HepG2 (cell line): Measurements from ENCODE around the gene KRTAP5-11. TPM values are rescaled to one million over a fixed set of nuclear protein-coding genes. Genes with fewer than 3 reads are reported as not detected.

Experiments
- ATAC-seq: fragments of 200-7000 bp; cut with Tn5 transposase; 3 replicates; pipeline ENCODE4 v1.9.1; 2020; ENCODE audit warnings: mild to moderate bottlenecking, moderate library complexity
- BruUV-seq: library from RNA; stranded (reverse); fragments of 400-500 nt; replicated peaks from 2 replicates; lab custom pipeline; 2021; lab: Mats Ljungman, UMichigan
- CTCF ChIA-PET: fragments of 300-600 bp; formaldehyde crosslinking; extraction: SDS; loops from one replicate; lab custom pipeline; 2021; ENCODE audit warnings: low total read pairs, inconsistent platforms, low intra/inter-chr PET ratio; lab: Yijun Ruan, JAX
- POLR2A ChIA-PET: fragments of 350-600 bp; sonication (Branson Sonifier 250); formaldehyde crosslinking; loops from one replicate; lab custom pipeline; 2020; ENCODE audit warnings: antibody characterized with exemption, inconsistent platforms; lab: Yijun Ruan, JAX
- DNase-seq: peaks from one replicate; pipeline ENCODE4 v3.0.0-alpha.2; 2015; ENCODE audit warnings: low spot score
- FAIRE-seq: peaks from 3 replicates; lab custom pipeline; 2011; peaks lifted over from hg19 to GRCh38; lab: Jason Lieb, UNC
- H2AFZ ChIP-seq: one replicate; pipeline ENCODE4 v1.6.1; 2011; ENCODE audit warnings: low read length, inconsistent platforms
- H3K27ac ChIP-seq: fragments of 300-600 bp; 3 replicates; pipeline ENCODE4 v1.8.0; 2011; ENCODE audit warnings: mixed run types, mild to moderate bottlenecking, mixed read lengths, low read length, inconsistent platforms; ENCODE audit not compliant: insufficient read depth; ENCODE audit errors: extremely low read length
- H3K27me3 ChIP-seq, 2 experiments: fragments of 200-600 bp in 1 of 2; 2 replicates in 1 of 2; 3 replicates in 1 of 2; pipeline versions ENCODE4 v1.6.0 to v1.8.0; 2011; ENCODE audit warnings: low read length in 2 of 2, mild to moderate bottlenecking in 2 of 2, moderate library complexity in 2 of 2, inconsistent platforms in 1 of 2; ENCODE audit not compliant: insufficient read depth in 2 of 2, control insufficient read depth in 1 of 2
- H3K36me3 ChIP-seq, 2 experiments: fragments of 200-600 bp in 1 of 2; replicated peaks in 1 of 2; 2 replicates in 1 of 2; 3 replicates in 1 of 2; pipeline versions ENCODE4 v1.5.1 to v1.8.0; 2011; ENCODE audit warnings: low read length in 2 of 2, inconsistent platforms in 1 of 2; ENCODE audit not compliant: insufficient read depth in 2 of 2, control insufficient read depth in 1 of 2
- H3K4me1 ChIP-seq: 2 replicates; pipeline ENCODE4 v1.5.1; 2012; ENCODE audit warnings: low read length, inconsistent platforms; ENCODE audit not compliant: insufficient read depth
- H3K4me2 ChIP-seq: 2 replicates; pipeline ENCODE4 v1.6.0; 2011; ENCODE audit warnings: low read depth, low read length, inconsistent platforms
- H3K4me3 ChIP-seq, 3 experiments: fragments of 200-600 bp in 1 of 3; sonication (generic), shearing (Covaris generic) in 1 of 3; replicated peaks in 1 of 3; 2 replicates each; pipeline ENCODE4 v1.5.1; 2011 to 2016; ENCODE audit warnings: low read length in 3 of 3, inconsistent platforms in 2 of 3, low read depth in 2 of 3, mild to moderate bottlenecking in 2 of 3, control low read depth in 1 of 3, mixed read lengths in 1 of 3; ENCODE audit not compliant: insufficient read depth in 1 of 3
- H3K79me2 ChIP-seq: one replicate; pipeline ENCODE4 v1.6.1; 2011; ENCODE audit warnings: low read length, inconsistent platforms; ENCODE audit not compliant: insufficient read depth
- H3K9ac ChIP-seq: 2 replicates; pipeline ENCODE4 v1.6.0; 2011; ENCODE audit warnings: mild to moderate bottlenecking, low read depth, low read length, inconsistent platforms; ENCODE audit not compliant: insufficient read depth
- H3K9me3 ChIP-seq: 2 replicates; pipeline ENCODE4 v1.5.1; 2012; ENCODE audit warnings: mild to moderate bottlenecking, low read length
- H4K20me1 ChIP-seq: 2 replicates; pipeline ENCODE4 v1.6.0; 2011; ENCODE audit warnings: inconsistent platforms, mild to moderate bottlenecking, low read length, moderate library complexity; ENCODE audit not compliant: insufficient read depth
- ARID2 ChIP-seq: sonication (generic); formaldehyde crosslinking; IDR thresholded peaks from 2 replicates; pipeline ENCODE4 v1.8.1; 2022; ENCODE audit warnings: mild to moderate bottlenecking, missing genetic modification reagents, borderline replicate concordance
- ATF6 ChIP-seq: sonication (generic); formaldehyde crosslinking; conservative IDR thresholded peaks from 2 replicates; pipeline ENCODE4 v1.4.0; 2020; ENCODE audit warnings: missing genetic modification reagents
- MAFF ChIP-seq: IDR thresholded peaks from 2 replicates; pipeline ENCODE4 v1.6.1; 2011; ENCODE audit warnings: low read depth, low read length, improper control_type of control experiment
- MAFK ChIP-seq, 2 experiments: IDR thresholded peaks in 1 of 2; conservative IDR thresholded peaks in 1 of 2; 2 replicates each; pipeline ENCODE4 v1.6.1; 2011; ENCODE audit warnings: improper control_type of control experiment in 2 of 2, low read length in 2 of 2
- NFE2L2 ChIP-seq: fragments of 150-350 bp; IDR thresholded peaks from 2 replicates; pipeline ENCODE4 v1.6.1; 2014; ENCODE audit warnings: low read length
- THAP8 ChIP-seq: sonication (generic); formaldehyde crosslinking; IDR thresholded peaks from 2 replicates; pipeline ENCODE4 v1.5.1; 2020; ENCODE audit warnings: missing genetic modification reagents, mild to moderate bottlenecking, borderline replicate concordance
- WGBS: methylation state at CpG from one replicate; pipeline ENCODE4 v1.1.6; 2017; ENCODE audit warnings: low lambda C conversion rate; 5-methylcytosine and 5-hydroxymethylcytosine counted together
- in situ Hi-C: cut with HindIII; loops from 2 replicates; pipeline ENCODE4 v1.10.0; 2017; ENCODE audit warnings: low pct_unique_long_range_greater_than_20kb; ENCODE audit not compliant: extremely low pct_ligation_motif_present
- intact Hi-C: fragments of 100-400 bp; cut with micrococcal nuclease; formaldehyde crosslinking; loops from one replicate; pipeline ENCODE4 v1.10.0; 2022; ENCODE audit not compliant: unreplicated experiment
- polyA plus RNA-seq, 8 experiments: library from polyadenylated mRNA; depleted of rRNA in 3 of 8; stranded (reverse) in 7 of 8; unstranded in 1 of 8; fragments of >200 nt; fragmentation: Illumina TruSeq in 4 of 8; extraction: Trizol in 4 of 8; gene quantifications; 2 replicates each; pipeline versions ENCODE4 v1.2.1 to v1.2.3, GENCODE V29; 2011 to 2016; ENCODE audit warnings: low read depth in 4 of 8, missing spikeins in 1 of 8, mixed read lengths in 1 of 8; ENCODE audit not compliant: insufficient read depth in 1 of 8
- total RNA-seq, 5 experiments: library from RNA; depleted of rRNA; stranded (reverse); fragments of >200 nt; fragmentation: Illumina TruSeq; extraction: Trizol; gene quantifications; 2 replicates each; pipeline ENCODE4 v1.2.3, GENCODE V29; 2016; ENCODE audit warnings: low read depth in 1 of 5

KRTAP5-11 gene
- total and polyA plus RNA-seq, 2 of the 13 experiments (the other 11 are each of a cell fraction or from before 2014, with no cell fraction given): not detected

- Histone ChIP-seq H2AFZ (no peak overlapping the region), H3K27me3 (no peaks in the 10 kb centered on the region; a peak in 2 of 5 replicates)
- no peak for ATAC-seq
- no peak for FAIRE-seq
- intact Hi-C loops: no loop called here
- BruUV-seq: no TSS peak
- TF ChIP-seq THAP8 (CRISPR knock-in tag) (no peak), ATF6 (CRISPR knock-in tag) (no peak)
- TF ChIP-seq, all 625 proteins: peak for 0
- Histone ChIP-seq H3K4me3 (no peak overlapping the region), H4K20me1 (no peaks in the 10 kb centered on the region), H3K4me2 (no peak overlapping the region), H3K79me2 (no peaks in the 10 kb centered on the region), H3K9me3 (no peaks in the 10 kb centered on the region), H3K9ac (no peak overlapping the region), H3K27ac (no peak overlapping the region), H3K36me3 (no peaks in the 10 kb centered on the region), H3K4me1 (peaks cover 25% of the 10 kb centered on the region)
- CTCF ChIA-PET: no interaction called here
- DNase-seq: no peak
- POLR2A ChIA-PET: no interaction called here
- in situ Hi-C loops: no loop called here
- no CpG with 5 or more reads among the region's 6 CpGs for WGBS
Measured at GRCh38 chr11:71554996-71555395, 27.7 kb downstream of the KRTAP5-11 start.

- no peaks in the 10 kb centered on the region; a peak in 2 of 5 replicates for H3K27me3 ChIP-seq
- BruUV-seq: no TSS peak
- no peak overlapping the region for H2AFZ ChIP-seq
- no peaks in the 10 kb centered on the region for H4K20me1 ChIP-seq
- TF ChIP-seq ARID2 (CRISPR knock-in tag) (no peak), NFE2L2 (peak; percentile 88), MAFK (conservative IDR thresholded peaks at IDR 0.05 in 1 of 2, IDR thresholded peaks at IDR 0.05 in 1 of 2; ENCODE audit: low read length in 2 of 2) (peak; percentile 26 to 45; a peak in 2 of 4 replicates), MAFF (0 out of 2 replicates have a peak, but pooled peaks have one; percentile 36)
- no peak overlapping the region for H3K9ac ChIP-seq
- DNase-seq (no peak), FAIRE-seq (no peak), ATAC-seq (no peak)
- intact Hi-C loops: no loop called here
- CTCF ChIA-PET: no interaction called here
- WGBS: 86% methylated on average over 1 of the region's 1 CpG
- H3K79me2 ChIP-seq: no peaks in the 10 kb centered on the region
- no peak overlapping the region for H3K4me2 ChIP-seq
- in situ Hi-C loops: no loop called here
- no peaks in the 10 kb centered on the region for H3K36me3 ChIP-seq
- H3K4me3 ChIP-seq: no peak overlapping the region
- H3K27ac ChIP-seq: no peak overlapping the region
- no peaks in the 10 kb centered on the region for H3K9me3 ChIP-seq
- POLR2A ChIA-PET: no interaction called here
- peaks cover 51% of the 10 kb centered on the region for H3K4me1 ChIP-seq
Measured at GRCh38 chr11:71551711-71552110, 31.0 kb downstream of the KRTAP5-11 start.
